HFFc6 (cell line): ENCODE results near the gene CCNI. TPM values are rescaled to one million over a fixed set of nuclear protein-coding genes. Genes with fewer than 3 reads are reported as not detected.
"Not testable (repeated sequence)": the region's sequence is repeated elsewhere in the genome, so short reads cannot be mapped to it uniquely, and the experiment has no call there.

Source experiments
- DNase-seq: peaks from one replicate; pipeline ENCODE4 v3.0.0-alpha.2; 2018
- H3K27ac Mint-ChIP-seq: 2 replicates; pipeline ENCODE4 v1.8.0; 2020; ENCODE audit warnings: mild to moderate bottlenecking, mixed read lengths
- H3K27me3 Mint-ChIP-seq: 2 replicates; pipeline ENCODE4 v1.8.0; 2021; ENCODE audit warnings: mild to moderate bottlenecking, moderate library complexity, mixed read lengths; ENCODE audit not compliant: insufficient read depth
- H3K36me3 Mint-ChIP-seq: 2 replicates; pipeline ENCODE4 v1.8.0; 2021; ENCODE audit warnings: low read depth, mixed read lengths
- H3K4me1 Mint-ChIP-seq: 2 replicates; pipeline ENCODE4 v1.8.0; 2020; ENCODE audit warnings: low read depth, mixed read lengths
- H3K4me3 Mint-ChIP-seq: 2 replicates; pipeline ENCODE4 v1.8.0; 2020; ENCODE audit warnings: mild to moderate bottlenecking, moderate library complexity, mixed read lengths
- H3K9me3 Mint-ChIP-seq: 2 replicates; pipeline ENCODE4 v1.8.0; 2020; ENCODE audit warnings: mild to moderate bottlenecking, mixed read lengths
- total RNA-seq, 6 experiments: library from RNA; stranded (reverse); fragmentation: NEBNext Ultra II Directional; extraction: Animal tissue kit (Norgen Biotek cat#: 25700); gene quantifications; 2 replicates in 1 of 6; 3 replicates in 5 of 6; pipeline ENCODE4 v1.2.3, GENCODE V29; 2021
- TF ChIP-seq, protein P1 (sequence below): fragments of 200-600 bp; sonication (generic); IDR thresholded peaks from 2 replicates; pipeline ENCODE4 v1.5.0; 2021; ENCODE audit warnings: antibody characterized with exemption, mild to moderate bottlenecking

CCNI gene
- total RNA-seq, 6 experiments from 2014 or later, result 132 to 210 (median 179) TPM

DNA sequence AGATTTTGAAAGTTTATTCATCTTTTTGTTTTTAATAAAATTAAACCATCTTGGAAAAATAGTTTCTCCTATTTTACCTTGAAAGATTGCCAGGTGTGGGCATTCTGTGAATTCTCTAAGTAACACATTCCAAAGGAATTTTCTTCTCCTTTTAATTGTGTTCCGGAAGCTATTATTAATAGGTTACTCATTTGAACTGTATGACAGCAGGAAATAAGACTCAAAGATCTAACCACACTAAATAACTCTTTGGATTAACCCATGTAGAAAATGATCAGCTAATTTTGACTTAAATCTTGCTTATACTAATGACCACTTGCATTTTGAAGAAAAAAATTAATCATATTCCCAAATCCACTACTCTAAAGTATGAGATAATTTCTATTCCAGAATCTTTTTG is 17.6 kb upstream of the CCNI start:
- peaks cover 29% of the 10 kb centered on the region for H3K4me1 Mint-ChIP-seq
- TF ChIP-seq, protein P1, sequence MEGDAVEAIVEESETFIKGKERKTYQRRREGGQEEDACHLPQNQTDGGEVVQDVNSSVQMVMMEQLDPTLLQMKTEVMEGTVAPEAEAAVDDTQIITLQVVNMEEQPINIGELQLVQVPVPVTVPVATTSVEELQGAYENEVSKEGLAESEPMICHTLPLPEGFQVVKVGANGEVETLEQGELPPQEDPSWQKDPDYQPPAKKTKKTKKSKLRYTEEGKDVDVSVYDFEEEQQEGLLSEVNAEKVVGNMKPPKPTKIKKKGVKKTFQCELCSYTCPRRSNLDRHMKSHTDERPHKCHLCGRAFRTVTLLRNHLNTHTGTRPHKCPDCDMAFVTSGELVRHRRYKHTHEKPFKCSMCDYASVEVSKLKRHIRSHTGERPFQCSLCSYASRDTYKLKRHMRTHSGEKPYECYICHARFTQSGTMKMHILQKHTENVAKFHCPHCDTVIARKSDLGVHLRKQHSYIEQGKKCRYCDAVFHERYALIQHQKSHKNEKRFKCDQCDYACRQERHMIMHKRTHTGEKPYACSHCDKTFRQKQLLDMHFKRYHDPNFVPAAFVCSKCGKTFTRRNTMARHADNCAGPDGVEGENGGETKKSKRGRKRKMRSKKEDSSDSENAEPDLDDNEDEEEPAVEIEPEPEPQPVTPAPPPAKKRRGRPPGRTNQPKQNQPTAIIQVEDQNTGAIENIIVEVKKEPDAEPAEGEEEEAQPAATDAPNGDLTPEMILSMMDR, result no peak
- no peaks in the 10 kb centered on the region; the same call in 1 of the 2 replicates for H3K27me3 Mint-ChIP-seq
- DNase-seq, result no peak
- no peaks in the 10 kb centered on the region; the same call in 1 of the 2 replicates for H3K36me3 Mint-ChIP-seq
- H3K9me3 Mint-ChIP-seq, result no peaks in the 10 kb centered on the region
- H3K27ac Mint-ChIP-seq, result peak overlapping the region; percentile 72
- H3K4me3 Mint-ChIP-seq, result peak overlapping the region; percentile 18; the same call in 1 of the 2 replicates

DNA sequence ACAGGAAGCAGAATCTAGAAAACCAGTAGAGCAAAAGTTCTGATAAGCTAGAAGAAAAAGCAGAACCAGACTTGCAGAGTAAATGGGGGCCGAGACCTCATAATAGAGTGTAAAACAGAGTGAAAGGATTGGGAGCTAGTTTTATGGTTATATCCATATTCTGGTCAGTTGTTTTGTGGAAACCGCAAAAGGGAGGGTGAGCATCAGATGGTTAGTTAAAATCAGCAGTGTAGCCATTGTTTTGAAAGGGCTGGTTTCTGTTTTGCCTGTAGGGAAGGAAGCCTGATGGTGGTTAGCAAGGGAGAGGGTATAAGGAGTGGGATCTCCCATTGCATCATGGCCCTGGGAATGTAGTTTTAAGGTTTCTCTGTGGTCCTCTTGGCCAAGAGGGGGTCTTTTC is 17.2 kb upstream of the CCNI start:
- no peak for DNase-seq
- no peaks in the 10 kb centered on the region for H3K9me3 Mint-ChIP-seq
- H3K27me3 Mint-ChIP-seq, result no peaks in the 10 kb centered on the region; the same call in 1 of the 2 replicates
- H3K4me3 Mint-ChIP-seq, result peak overlapping the region; percentile 35
- peak overlapping the region; percentile 72 for H3K27ac Mint-ChIP-seq
- no peaks in the 10 kb centered on the region; the same call in 1 of the 2 replicates for H3K36me3 Mint-ChIP-seq
- peaks cover 29% of the 10 kb centered on the region for H3K4me1 Mint-ChIP-seq
- TF ChIP-seq, protein P1, result no peak

DNA sequence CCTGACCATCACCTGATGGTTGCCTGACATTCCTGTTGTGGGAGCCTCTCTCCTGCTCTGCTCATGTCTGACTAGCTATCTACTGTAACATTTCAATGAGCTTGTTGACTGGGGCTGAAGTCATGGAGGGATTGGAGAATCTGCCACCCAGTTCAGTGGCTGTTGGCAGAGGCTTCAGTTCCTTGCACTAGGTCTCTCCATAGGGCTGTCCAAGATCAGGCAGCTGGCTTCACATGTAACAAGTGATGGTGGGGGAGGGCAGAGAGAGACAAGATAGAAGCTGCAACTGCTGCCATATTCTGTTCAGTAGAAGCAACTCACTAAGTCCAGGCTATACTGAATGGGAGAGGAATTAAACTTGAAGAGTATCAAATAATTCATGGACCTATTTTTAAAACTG is 14.1 kb upstream of the CCNI start:
- Mint-ChIP-seq H3K9me3 (no peaks in the 10 kb centered on the region), H3K27me3 (no peaks in the 10 kb centered on the region; the same call in 1 of the 2 replicates), H3K4me3 (no peak overlapping the region), H3K36me3 (no peaks in the 10 kb centered on the region; the same call in 1 of the 2 replicates), H3K4me1 (peaks cover 18% of the 10 kb centered on the region), H3K27ac (no peak overlapping the region)
- TF ChIP-seq, protein P1, result no peak
- no peak for DNase-seq

DNA sequence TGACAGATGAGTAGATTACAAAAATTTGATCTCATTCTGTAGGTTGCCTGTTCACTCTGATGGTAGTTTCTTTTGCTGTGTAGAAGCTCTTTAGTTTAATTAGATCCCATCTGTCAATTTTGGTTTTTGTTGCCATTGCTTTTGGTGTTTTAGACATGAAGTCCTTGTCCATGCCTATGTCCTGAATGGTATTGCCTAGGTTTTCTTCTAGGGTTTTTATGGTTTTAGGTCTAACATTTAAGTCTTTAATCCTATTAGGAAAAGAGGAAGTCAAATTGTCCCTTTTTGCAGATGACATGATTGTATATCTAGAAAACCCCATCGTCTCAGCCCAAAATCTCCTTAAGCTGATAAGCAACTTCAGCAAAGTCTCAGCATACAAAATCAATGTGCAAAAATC is 11.2 kb upstream of the CCNI start:
- not testable (repeated sequence) for H3K9me3 Mint-ChIP-seq, DNase-seq, H3K27me3 Mint-ChIP-seq, H3K4me1 Mint-ChIP-seq, H3K27ac Mint-ChIP-seq, H3K36me3 Mint-ChIP-seq, H3K4me3 Mint-ChIP-seq

DNA sequence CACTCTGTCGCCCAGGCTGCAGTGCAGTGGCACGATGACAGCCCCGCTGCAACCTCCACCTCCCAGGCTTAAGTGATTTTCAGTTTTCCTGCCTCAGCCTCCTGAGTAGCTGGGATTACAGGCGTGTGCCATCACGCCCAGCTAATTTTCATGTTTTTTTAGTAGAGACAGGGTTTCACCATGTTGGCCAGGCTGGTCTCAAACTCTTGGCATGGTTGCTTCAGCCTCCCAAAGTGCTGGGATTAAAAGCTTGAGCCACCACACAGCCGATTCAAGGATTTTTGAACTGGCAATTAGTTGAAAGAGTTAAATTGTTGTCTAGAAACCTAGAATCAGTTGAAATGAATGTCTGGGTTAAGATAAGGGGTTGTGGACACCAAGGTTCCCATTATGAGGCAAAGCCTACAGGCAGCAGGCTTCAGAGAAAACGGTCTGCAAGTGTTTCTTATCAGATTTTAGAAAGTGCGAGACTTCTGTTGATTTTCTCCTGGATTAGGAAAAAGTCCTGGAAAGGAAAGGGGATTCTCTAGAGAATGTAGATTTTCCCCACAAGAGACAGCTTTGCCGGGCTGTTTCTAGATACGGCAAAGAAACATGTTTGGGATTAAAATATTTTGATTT is 8.3 kb upstream of the CCNI start:
- Mint-ChIP-seq H3K27ac (no peak overlapping the region), H3K27me3 (no peaks in the 10 kb centered on the region), H3K9me3 (no peaks in the 10 kb centered on the region), H3K4me1 (no peaks in the 10 kb centered on the region), H3K36me3 (no peaks in the 10 kb centered on the region; the same call in 1 of the 2 replicates), H3K4me3 (no peak overlapping the region)
- no peak for DNase-seq
- TF ChIP-seq, protein P1, result no peak

DNA sequence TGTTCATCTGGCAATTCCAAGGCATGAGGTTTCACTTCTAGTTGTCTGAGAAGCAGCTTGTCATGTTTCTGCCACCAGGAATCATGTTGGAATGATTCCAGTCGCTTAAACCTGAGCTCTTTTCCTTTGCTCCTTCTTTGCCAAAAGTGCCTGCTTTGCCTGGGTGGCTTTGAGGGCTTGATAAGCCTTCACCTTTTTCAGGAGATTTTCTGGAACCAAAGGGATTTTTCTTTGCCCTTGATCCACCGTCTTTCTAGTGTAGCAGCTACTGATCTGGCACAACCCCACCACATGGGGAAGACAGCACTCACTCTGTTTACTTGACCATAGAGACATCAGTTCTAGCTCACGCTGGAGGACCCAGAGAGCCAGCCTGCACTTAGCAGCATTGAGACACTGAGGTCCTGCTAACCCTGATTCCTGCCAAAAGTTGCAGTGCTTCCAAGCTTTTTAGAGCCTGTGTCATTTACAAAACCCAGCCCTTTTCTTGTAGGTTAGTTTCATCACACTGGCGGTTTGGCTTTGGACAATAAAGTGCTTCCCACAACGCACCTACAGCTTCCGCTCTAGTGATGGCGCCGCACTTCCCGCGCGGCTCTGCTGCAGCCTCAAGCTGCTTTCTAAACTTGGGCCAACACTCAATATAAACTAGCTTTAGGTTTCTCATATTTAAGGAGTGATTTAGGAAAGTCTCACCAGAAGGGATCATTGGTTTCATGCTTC is 7.3 kb upstream of the CCNI start:
- TF ChIP-seq, protein P1, result no peak
- Mint-ChIP-seq H3K4me1 (0 out of 2 replicates have a peak, but pooled peaks cover 2% of the 10 kb centered on the region), H3K27ac (no peak overlapping the region), H3K4me3 (no peak overlapping the region), H3K9me3 (no peaks in the 10 kb centered on the region), H3K27me3 (no peaks in the 10 kb centered on the region), H3K36me3 (peaks cover 1% of the 10 kb centered on the region; the same call in 1 of the 2 replicates)
- DNase-seq, result no peak

DNA sequence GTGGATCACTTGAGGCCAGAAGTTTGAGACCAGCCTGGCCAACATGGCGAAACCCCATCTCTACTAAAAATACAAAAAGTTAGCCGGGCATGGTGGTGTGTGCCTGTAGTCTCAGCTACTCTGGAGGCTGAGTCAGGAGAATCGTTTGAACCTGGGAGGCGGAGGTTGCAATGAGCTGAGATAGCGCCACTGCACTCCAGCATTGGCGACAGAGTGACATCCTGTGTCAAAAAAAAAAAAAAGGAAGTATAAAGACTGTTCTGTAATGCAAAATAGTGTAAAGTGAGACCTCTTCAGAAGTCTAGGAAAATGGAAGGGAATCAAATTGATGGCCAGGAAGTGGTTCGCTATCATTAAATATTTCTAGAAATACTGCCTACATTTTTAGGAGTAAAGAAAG is 5.0 kb upstream of the CCNI start:
- H3K4me3 Mint-ChIP-seq, H3K27ac Mint-ChIP-seq, DNase-seq, H3K36me3 Mint-ChIP-seq, H3K27me3 Mint-ChIP-seq, H3K9me3 Mint-ChIP-seq: not testable (repeated sequence)
- H3K4me1 Mint-ChIP-seq, result peaks cover 17% of the 10 kb centered on the region
